IMR-90 (cell line): ENCODE data around the gene USH2A. TPM values are rescaled to one million over a fixed set of nuclear protein-coding genes. Genes with fewer than 3 reads are reported as not detected.

Source experiments
- ATAC-seq: fragments of 200-7000 bp; cut with Tn5 transposase; 2 replicates; pipeline ENCODE4 v1.9.1; 2020; ENCODE audit warnings: low read depth, mild to moderate bottlenecking, moderate library complexity
- BruUV-seq: library from RNA; stranded (reverse); fragments of 400-500 nt; replicated peaks from 2 replicates; lab custom pipeline; 2021; lab: Mats Ljungman, UMichigan
- CTCF ChIA-PET: fragments of 300-600 bp; formaldehyde crosslinking; extraction: SDS; loops from one replicate; lab custom pipeline; 2021; ENCODE audit warnings: antibody characterized with exemption; lab: Yijun Ruan, JAX
- POLR2A ChIA-PET: fragments of 300-600 bp; sonication (Branson Sonifier 250); formaldehyde crosslinking; loops from one replicate; lab custom pipeline; 2022; ENCODE audit warnings: antibody characterized with exemption; ENCODE audit not compliant: unreplicated experiment; lab: Charles Lee
- DNase-seq: peaks from one replicate; pipeline ENCODE4 v3.0.0; 2013
- H2AFZ ChIP-seq: replicated peaks from 2 replicates; pipeline ENCODE3; 2013; ENCODE audit warnings: low read length, mild to moderate bottlenecking; ENCODE audit not compliant: poor library complexity
- H2AK5ac ChIP-seq: 2 replicates; pipeline ENCODE4 v1.6.1; 2013; ENCODE audit warnings: low read depth, low read length, inconsistent platforms
- H2AK9ac ChIP-seq: replicated peaks from 2 replicates; pipeline ENCODE3; 2013; ENCODE audit warnings: mild to moderate bottlenecking, low read depth, low read length, moderate library complexity; ENCODE audit not compliant: poor library complexity
- H2BK120ac ChIP-seq: 2 replicates; pipeline ENCODE4 v1.6.1; 2013; ENCODE audit warnings: low read depth, low read length, inconsistent platforms
- H2BK15ac ChIP-seq: 3 replicates; pipeline ENCODE4 v1.6.1; 2013; ENCODE audit warnings: low read depth, low read length, inconsistent platforms
- H2BK20ac ChIP-seq: 2 replicates; pipeline ENCODE4 v1.6.1; 2013; ENCODE audit warnings: low read depth, mild to moderate bottlenecking, inconsistent platforms, low read length, moderate library complexity
- H2BK5ac ChIP-seq: 2 replicates; pipeline ENCODE4 v1.6.1; 2013; ENCODE audit warnings: mild to moderate bottlenecking, low read depth, low read length, inconsistent platforms; ENCODE audit not compliant: poor library complexity, severe bottlenecking
- H3K14ac ChIP-seq: replicated peaks from 2 replicates; pipeline ENCODE4 v1.6.1; 2013; ENCODE audit warnings: low read depth, low read length, inconsistent platforms
- H3K18ac ChIP-seq: 2 replicates; pipeline ENCODE4 v1.6.1; 2013; ENCODE audit warnings: low read depth, low read length, control low read depth
- H3K23ac ChIP-seq: 2 replicates; pipeline ENCODE4 v1.6.1; 2013; ENCODE audit warnings: low read depth, low read length, inconsistent platforms
- H3K27ac ChIP-seq: 2 replicates; pipeline ENCODE4 v1.5.1; 2013; ENCODE audit warnings: mild to moderate bottlenecking, control low read depth, low read length; ENCODE audit not compliant: insufficient read depth
- H3K27me3 ChIP-seq: 2 replicates; pipeline ENCODE4 v1.6.1; 2013; ENCODE audit warnings: low read length; ENCODE audit not compliant: control insufficient read depth, insufficient read depth
- H3K36me3 ChIP-seq: 2 replicates; pipeline ENCODE4 v1.6.1; 2013; ENCODE audit warnings: low read length, mixed read lengths; ENCODE audit not compliant: control insufficient read depth, insufficient read depth
- H3K4ac ChIP-seq: 2 replicates; pipeline ENCODE4 v1.6.1; 2013; ENCODE audit warnings: low read depth, low read length, inconsistent platforms
- H3K4me1 ChIP-seq: 2 replicates; pipeline ENCODE4 v1.6.1; 2013; ENCODE audit warnings: low read length, mixed read lengths; ENCODE audit not compliant: control insufficient read depth, insufficient read depth
- H3K4me2 ChIP-seq: 2 replicates; pipeline ENCODE4 v1.6.1; 2013; ENCODE audit warnings: low read depth, mild to moderate bottlenecking, control low read depth, low read length, moderate library complexity
- H3K4me3 ChIP-seq: 2 replicates; pipeline ENCODE4 v1.5.1; 2013; ENCODE audit warnings: low read depth, mild to moderate bottlenecking, control low read depth, low read length, moderate library complexity; ENCODE audit not compliant: insufficient read depth
- H3K56ac ChIP-seq: 2 replicates; pipeline ENCODE4 v1.6.1; 2013; ENCODE audit warnings: low read length, inconsistent platforms; ENCODE audit not compliant: insufficient read depth; ENCODE audit errors: extremely low read depth
- H3K79me1 ChIP-seq, 2 experiments: 2 replicates each; pipeline ENCODE4 v1.6.1; 2013; ENCODE audit warnings: low read length in 2 of 2, inconsistent platforms in 1 of 2, low read depth in 1 of 2
- H3K9ac ChIP-seq: 2 replicates; pipeline ENCODE4 v1.6.1; 2013; ENCODE audit warnings: low read depth, low read length, control low read depth
- H3K9me1 ChIP-seq: 2 replicates; pipeline ENCODE4 v1.6.1; 2013; ENCODE audit warnings: low read length, inconsistent platforms; ENCODE audit not compliant: insufficient read depth
- H3K9me3 ChIP-seq: 2 replicates; pipeline ENCODE4 v1.6.1; 2013; ENCODE audit warnings: low read length; ENCODE audit not compliant: control insufficient read depth, insufficient read depth
- H4K20me1 ChIP-seq: 2 replicates; pipeline ENCODE4 v1.6.1; 2013; ENCODE audit warnings: low read length, inconsistent platforms; ENCODE audit not compliant: insufficient read depth
- H4K5ac ChIP-seq: 2 replicates; pipeline ENCODE4 v1.6.1; 2013; ENCODE audit warnings: mild to moderate bottlenecking, low read depth, low read length, control low read depth
- H4K8ac ChIP-seq, 2 experiments: 2 replicates each; pipeline ENCODE4 v1.6.1; 2013; ENCODE audit warnings: low read depth in 2 of 2, low read length in 2 of 2, control low read depth in 1 of 2, inconsistent platforms in 1 of 2
- H4K91ac ChIP-seq: 2 replicates; pipeline ENCODE4 v1.6.1; 2013; ENCODE audit warnings: low read depth, low read length, inconsistent platforms; ENCODE audit not compliant: insufficient read depth
- BHLHE40 ChIP-seq: fragments of 150-350 bp; IDR thresholded peaks from 2 replicates; pipeline ENCODE4 v1.6.1; 2016; ENCODE audit warnings: mild to moderate bottlenecking, low read depth, low read length
- CEBPB ChIP-seq: IDR thresholded peaks from 2 replicates; pipeline ENCODE4 v1.6.1; 2012; ENCODE audit warnings: low read depth, low read length, improper control_type of control experiment
- CHD1 ChIP-seq: IDR thresholded peaks from 2 replicates; pipeline ENCODE4 v1.6.1; 2012; ENCODE audit warnings: low read depth, low read length, improper control_type of control experiment
- CTCF ChIP-seq: conservative IDR thresholded peaks from 2 replicates; pipeline ENCODE4 v1.5.1; 2012; ENCODE audit warnings: mild to moderate bottlenecking, low read depth, low read length, improper control_type of control experiment
- ELK1 ChIP-seq: fragments of 150-350 bp; IDR thresholded peaks from 2 replicates; pipeline ENCODE4 v1.6.1; 2016; ENCODE audit warnings: low read depth, mild to moderate bottlenecking, low read length, moderate library complexity, borderline replicate concordance
- FOS ChIP-seq: fragments of 150-350 bp; IDR thresholded peaks from 2 replicates; pipeline ENCODE4 v1.6.1; 2016; ENCODE audit warnings: low read depth, low read length
- MAFK ChIP-seq: IDR thresholded peaks from 2 replicates; pipeline ENCODE4 v1.6.1; 2012; ENCODE audit warnings: low read depth, low read length, improper control_type of control experiment
- MAZ ChIP-seq: IDR thresholded peaks from 2 replicates; pipeline ENCODE4 v1.6.1; 2012; ENCODE audit warnings: low read depth, mild to moderate bottlenecking, low read length, improper control_type of control experiment, moderate library complexity, borderline replicate concordance
- MXI1 ChIP-seq: IDR thresholded peaks from 2 replicates; pipeline ENCODE4 v1.6.1; 2012; ENCODE audit warnings: low read depth, mild to moderate bottlenecking, low read length, moderate library complexity, borderline replicate concordance
- NFE2L2 ChIP-seq: fragments of 150-350 bp; IDR thresholded peaks from 2 replicates; pipeline ENCODE4 v1.6.1; 2016; ENCODE audit warnings: low read depth, mild to moderate bottlenecking, low read length
- POLR2A ChIP-seq: IDR thresholded peaks from 2 replicates; pipeline ENCODE4 v1.6.1; 2012; ENCODE audit warnings: mild to moderate bottlenecking, low read depth, low read length
- RAD21 ChIP-seq: IDR thresholded peaks from 2 replicates; pipeline ENCODE4 v1.6.1; 2012; ENCODE audit warnings: low read length, improper control_type of control experiment
- RCOR1 ChIP-seq: IDR thresholded peaks from 2 replicates; pipeline ENCODE4 v1.6.1; 2012; ENCODE audit warnings: mild to moderate bottlenecking, low read length, improper control_type of control experiment; ENCODE audit not compliant: insufficient replicate concordance
- RFX5 ChIP-seq: IDR thresholded peaks from 2 replicates; pipeline ENCODE4 v1.8.0; 2012; ENCODE audit warnings: low read depth, mild to moderate bottlenecking, low read length, moderate library complexity
- SMC3 ChIP-seq: fragments of 150-350 bp; IDR thresholded peaks from 2 replicates; pipeline ENCODE4 v1.6.1; 2016; ENCODE audit warnings: low read depth, mild to moderate bottlenecking, antibody characterized with exemption, low read length, moderate library complexity
- USF2 ChIP-seq: fragments of 150-350 bp; IDR thresholded peaks from 2 replicates; pipeline ENCODE4 v1.6.1; 2017; ENCODE audit warnings: mild to moderate bottlenecking, antibody characterized with exemption, low read length, low read depth
- WGBS, 2 experiments: methylation state at CpG; one replicate each; pipeline versions ENCODE4 v1.1.5 to v1.1.7; 2013; ENCODE audit warnings: missing lambda C conversion rate in 2 of 2; ENCODE audit not compliant: insufficient read length in 1 of 2; ENCODE audit errors: extremely low coverage in 2 of 2; 5-methylcytosine and 5-hydroxymethylcytosine counted together
- dilution Hi-C: fragments of 300-500 bp; cut with HindIII; formaldehyde crosslinking; loops from one replicate; pipeline ENCODE4 v1.14.3; 2018; ENCODE audit warnings: low sequenced_read_pairs; ENCODE audit not compliant: unreplicated experiment
- in situ Hi-C: fragments of 300-500 bp; cut with MboI; formaldehyde crosslinking; loops from 3 replicates; pipeline ENCODE4 v1.14.3; 2019; ENCODE audit warnings: low sequenced_read_pairs, inconsistent platforms, mixed read lengths
- intact Hi-C: fragments of 100-400 bp; cut with micrococcal nuclease; formaldehyde crosslinking; loops from 2 replicates; pipeline ENCODE4 v1.10.0; 2022
- polyA plus RNA-seq, 3 experiments: library from polyadenylated mRNA; depleted of rRNA; stranded (reverse); fragments of >200 nt; gene quantifications; 2 replicates each; pipeline ENCODE4 v1.2.3, GENCODE V29; 2012; ENCODE audit warnings: low replicate concordance in 1 of 3
- total RNA-seq: library from RNA; depleted of rRNA; stranded (reverse); fragments of >200 nt; gene quantifications from 2 replicates; pipeline ENCODE4 v1.2.3, GENCODE V29; 2012

Gene USH2A
- total and polyA plus RNA-seq, 2 of the 4 experiments (the other 2 are of a cell fraction) = under 0.01 to 0.02 TPM

GRCh38 chr1:216205176-216205575 is 218.1 kb downstream of the USH2A start:
- Histone ChIP-seq H3K4me3 (no peak overlapping the region), H2AFZ (no peak overlapping the region), H4K20me1 (no peaks in the 10 kb centered on the region), H4K91ac (no peak overlapping the region), H3K9ac (no peak overlapping the region), H3K4ac (no peak overlapping the region), H2AK5ac (no peak overlapping the region), H3K27ac (no peak overlapping the region), H4K8ac (no peak overlapping the region), H3K18ac (no peak overlapping the region), H3K79me1 (no peaks in the 10 kb centered on the region), H2BK15ac (no peak overlapping the region), H3K14ac (no peak overlapping the region), H3K27me3 (no peaks in the 10 kb centered on the region), H4K5ac (no peak overlapping the region), H2BK20ac (no peak overlapping the region), H2BK5ac (no peak overlapping the region), H3K23ac (no peak overlapping the region), H3K36me3 (no peaks in the 10 kb centered on the region), H2BK120ac (no peak overlapping the region), H3K56ac (no peak overlapping the region), H3K9me1 (0 out of 2 replicates have a peak, but pooled peaks cover 3% of the 10 kb centered on the region), H3K4me1 (peaks cover 4% of the 10 kb centered on the region; the same call in 1 of the 2 replicates), H3K9me3 (no peaks in the 10 kb centered on the region), H2AK9ac (no peak overlapping the region), H3K4me2 (no peak overlapping the region)
- intact Hi-C loops = no loop called here
- no peak for DNase-seq
- in situ Hi-C loops = no loop called here
- ChIA-PET POLR2A (no interaction called here), CTCF (interaction anchor here (1.8 kb wide), 1 partner anchor 16 kb away, joined by 8 read pairs; no protein-coding TSS in a partner anchor)
- dilution Hi-C loops = no loop called here
- BruUV-seq = no TSS peak
- no peak for TF ChIP-seq SMC3
- TF ChIP-seq RAD21 = no peak
- TF ChIP-seq FOS = no peak
- TF ChIP-seq NFE2L2 = no peak
- no peak for TF ChIP-seq CEBPB
- TF ChIP-seq USF2 = no peak
- TF ChIP-seq RFX5 = no peak
- no peak for TF ChIP-seq MAZ
- no peak for TF ChIP-seq RCOR1
- TF ChIP-seq MAFK = no peak
- no peak for TF ChIP-seq BHLHE40
- no peak for TF ChIP-seq CTCF
- no peak for TF ChIP-seq CHD1
- TF ChIP-seq POLR2A = no peak
- TF ChIP-seq ELK1 = no peak
- TF ChIP-seq MXI1 = no peak
- no peak for ATAC-seq
- WGBS, 2 experiments = no CpG with 5 or more reads among the region's 1 CpG
